Measurements from ENCODE around the gene NFXL1.
A peak's percentile ranks its signal among the peaks of the same experiment; 100 is the strongest.
"Not testable (repeated sequence)": the region's sequence is repeated elsewhere in the genome, so short reads cannot be mapped to it uniquely, and the experiment has no call there.

NFXL1 gene

DNA sequence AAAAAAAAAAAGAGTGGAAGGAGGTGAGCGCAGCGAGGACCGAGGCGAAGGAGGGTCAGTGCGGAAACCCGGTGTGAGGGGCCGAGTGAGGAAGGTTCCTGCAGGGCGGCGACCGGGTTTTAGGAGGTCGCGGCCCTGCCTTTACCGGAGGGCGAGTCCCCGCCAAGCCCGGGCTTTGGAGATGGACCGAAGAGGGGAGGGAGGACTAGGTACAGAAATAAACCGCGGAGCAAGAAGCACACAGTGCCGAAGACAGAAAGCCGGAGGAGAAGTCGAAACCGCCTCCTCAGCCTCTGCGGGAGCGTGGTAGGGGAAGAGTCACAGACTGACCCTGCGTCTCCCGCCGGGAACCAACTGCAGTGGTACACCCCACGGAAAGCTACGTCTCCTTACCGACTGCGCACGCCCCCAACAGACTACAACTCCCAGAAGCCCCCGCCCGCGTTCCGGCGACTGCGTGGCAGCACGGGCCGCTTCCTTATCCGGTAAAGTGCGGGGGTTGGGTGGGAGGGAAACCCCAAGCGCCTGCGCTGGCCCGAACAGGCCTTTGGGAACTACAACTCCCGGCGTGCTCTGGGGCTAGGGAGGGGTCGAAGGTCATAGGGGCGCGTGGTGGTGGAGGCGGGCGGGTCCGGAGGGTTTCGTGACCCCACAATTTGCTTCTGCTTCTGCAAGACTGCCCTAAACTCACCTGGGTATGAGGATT is at the start of gene NFXL1:
Gene NFXL1, minus strand, starts transcription at position 364 of the 706 bp plus-strand sequence. CDS start 380 bp downstream, outside the sequence.
- peak; percentile 93 for DNase-seq

DNA sequence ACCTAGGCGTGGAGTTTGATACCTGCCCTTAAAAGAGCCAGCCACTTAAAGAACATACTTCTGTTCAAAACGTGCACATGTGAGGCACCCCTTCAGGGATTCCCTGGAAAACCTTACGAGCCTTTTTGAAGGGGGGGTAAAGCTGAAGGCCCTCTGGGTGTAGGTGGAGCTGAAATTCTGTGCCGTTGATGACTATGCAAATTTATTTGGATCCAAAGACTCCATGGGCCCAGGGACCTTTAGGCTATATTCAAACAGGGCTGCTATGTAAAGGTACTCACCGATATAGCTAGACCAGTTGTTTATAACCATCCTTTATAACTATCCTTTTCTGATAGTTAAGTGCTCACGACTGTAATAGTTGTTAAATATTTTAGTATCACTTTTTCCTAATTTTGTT is 40.3 kb upstream of the NFXL1 start:
- no peak for DNase-seq

DNA sequence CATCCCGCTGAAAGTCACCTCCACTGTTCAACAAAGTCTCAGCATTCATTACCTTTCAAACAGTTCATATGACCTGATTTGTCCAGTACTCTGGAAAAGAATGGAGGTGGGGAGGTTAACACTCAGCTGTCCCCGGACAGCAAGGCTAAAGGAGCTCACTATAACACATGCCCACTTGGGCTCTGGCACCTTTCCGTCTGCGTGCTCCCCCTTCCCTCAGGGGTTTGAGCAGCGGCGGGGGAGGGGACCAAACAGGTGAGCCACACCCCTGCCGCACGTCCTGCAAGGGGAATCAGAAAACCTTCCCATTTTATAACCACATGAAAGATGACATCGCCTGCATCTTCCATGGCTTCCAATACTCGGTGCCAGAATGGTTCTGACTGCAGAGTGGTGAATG is 39.9 kb upstream of the NFXL1 start:
- DNase-seq = no peak

DNA sequence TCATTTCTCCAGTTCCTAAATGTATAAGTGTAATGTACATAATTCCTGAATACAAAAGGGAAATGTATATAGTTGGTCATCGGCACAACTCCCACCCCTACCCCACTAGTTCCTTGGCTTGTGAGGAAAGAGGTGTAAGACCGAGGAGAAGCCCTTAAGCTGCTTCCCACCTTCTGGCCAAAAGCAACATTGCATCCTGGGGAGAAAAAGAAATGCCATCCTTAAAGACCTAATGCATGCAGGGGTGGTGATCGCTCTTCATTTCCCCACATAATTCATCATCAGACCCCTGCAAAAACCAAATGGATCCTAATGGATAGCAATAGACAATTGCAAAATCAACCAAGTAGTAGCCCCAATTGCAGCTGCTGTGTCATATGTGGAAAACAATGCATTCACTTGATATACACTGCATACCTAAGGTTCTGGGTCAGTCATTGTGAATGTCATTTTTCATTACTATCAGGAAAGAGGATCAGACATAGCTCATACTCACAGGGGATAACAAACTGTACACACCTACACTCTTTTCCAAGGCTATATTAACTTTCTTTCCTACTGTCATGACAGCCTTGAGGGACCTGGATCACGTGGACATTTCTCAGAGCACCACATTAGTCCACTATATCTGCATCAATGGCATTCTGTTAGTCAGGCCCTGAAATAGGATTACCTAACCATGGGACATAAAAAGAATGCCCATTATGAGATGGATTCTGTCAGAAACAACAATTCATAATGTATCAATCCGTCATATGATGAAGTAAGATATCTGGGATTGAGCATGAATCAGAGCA is 31.7 kb upstream of the NFXL1 start:
- no peak for DNase-seq

DNA sequence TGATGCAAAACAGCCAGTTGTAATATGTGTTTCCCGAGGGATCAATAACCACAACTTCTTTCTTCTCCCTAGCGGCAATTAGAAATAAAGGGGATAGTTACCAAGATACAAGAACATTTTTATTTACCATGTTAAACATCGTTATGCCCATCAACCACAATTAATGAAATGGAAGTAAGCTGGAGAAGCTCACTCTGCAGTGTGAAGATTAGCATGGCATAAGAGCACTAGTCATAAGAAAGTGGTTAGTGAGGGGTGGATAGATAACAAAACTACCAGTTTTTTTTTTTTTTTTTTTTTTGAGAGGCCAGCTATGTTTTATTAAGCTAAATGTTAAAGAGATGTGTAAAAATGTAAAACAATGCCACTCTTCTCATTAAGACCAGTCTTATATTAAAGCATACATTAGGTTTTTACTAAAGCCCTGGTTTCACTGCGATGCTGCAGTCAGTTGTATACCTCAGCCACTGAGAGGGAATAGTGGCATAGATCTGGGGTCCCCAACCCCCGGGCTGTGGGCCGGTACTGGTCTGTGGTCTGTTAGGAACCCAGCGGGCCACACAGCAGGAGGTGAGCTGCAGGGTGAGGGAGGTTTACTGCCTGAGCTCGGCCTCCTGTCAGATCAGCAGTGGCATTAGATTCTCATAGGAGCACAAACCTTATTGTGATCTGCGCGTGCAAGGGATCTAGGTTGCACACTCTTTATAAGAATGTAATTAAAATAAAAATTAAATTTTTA is 27.9 kb upstream of the NFXL1 start:
- no peak for DNase-seq

DNA sequence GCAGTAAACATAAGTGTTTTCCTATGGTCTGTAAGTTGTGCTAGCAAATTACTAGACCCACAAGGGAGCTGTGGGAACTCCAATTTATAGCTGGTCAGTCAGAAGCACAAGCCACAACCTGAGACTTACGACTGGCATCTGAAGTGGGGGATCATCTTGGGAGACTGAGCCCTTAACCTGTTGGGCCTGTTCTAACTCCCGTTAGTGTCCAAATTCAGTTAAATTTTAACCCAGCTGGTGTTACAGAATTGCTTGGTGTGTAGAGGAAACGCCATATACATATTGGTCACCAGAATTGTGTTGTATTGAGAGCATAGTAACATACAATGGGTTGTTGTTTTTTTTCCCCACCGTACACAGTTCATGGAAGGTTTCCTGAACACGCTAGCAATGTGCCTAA is 25.1 kb upstream of the NFXL1 start:
- no peak for DNase-seq

DNA sequence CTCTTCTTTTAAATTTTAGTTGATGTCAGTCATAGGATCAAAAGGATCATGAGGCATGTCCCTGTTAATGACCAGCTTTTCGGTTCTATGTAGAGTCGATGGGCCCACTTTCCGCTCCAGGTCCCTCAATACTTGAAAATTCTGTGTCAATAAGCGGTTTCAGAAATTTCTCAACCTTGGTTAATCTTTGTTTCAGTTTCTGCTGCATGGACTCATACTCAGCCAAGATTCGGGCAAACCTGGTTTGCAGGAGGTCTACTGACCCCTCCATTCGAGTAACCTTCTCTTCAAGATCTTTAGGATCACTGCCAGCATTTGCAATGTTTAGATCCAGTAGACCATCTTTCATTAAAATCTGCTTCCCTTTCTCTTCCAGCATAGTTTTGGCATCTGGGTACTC is 22.0 kb upstream of the NFXL1 start:
- no peak for DNase-seq

DNA sequence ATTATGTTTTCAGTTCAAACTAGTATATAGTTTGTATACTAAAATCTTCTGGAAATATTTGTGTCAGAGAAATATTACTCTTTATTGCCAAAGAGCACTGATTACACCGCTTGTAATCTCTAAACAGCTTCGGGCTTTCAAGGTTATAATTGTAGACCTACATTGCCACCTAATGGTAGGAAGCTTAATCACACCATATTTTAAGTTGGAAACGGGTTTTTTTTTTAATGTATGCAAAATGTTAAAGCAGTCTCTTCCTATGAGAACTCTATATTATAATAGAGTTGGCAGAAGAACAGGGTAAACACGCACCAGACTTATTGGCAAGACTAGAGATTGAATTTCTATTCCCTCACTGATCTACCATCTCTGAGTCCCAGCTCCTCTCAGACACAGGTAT is 19.5 kb upstream of the NFXL1 start:
- DNase-seq = no peak

DNA sequence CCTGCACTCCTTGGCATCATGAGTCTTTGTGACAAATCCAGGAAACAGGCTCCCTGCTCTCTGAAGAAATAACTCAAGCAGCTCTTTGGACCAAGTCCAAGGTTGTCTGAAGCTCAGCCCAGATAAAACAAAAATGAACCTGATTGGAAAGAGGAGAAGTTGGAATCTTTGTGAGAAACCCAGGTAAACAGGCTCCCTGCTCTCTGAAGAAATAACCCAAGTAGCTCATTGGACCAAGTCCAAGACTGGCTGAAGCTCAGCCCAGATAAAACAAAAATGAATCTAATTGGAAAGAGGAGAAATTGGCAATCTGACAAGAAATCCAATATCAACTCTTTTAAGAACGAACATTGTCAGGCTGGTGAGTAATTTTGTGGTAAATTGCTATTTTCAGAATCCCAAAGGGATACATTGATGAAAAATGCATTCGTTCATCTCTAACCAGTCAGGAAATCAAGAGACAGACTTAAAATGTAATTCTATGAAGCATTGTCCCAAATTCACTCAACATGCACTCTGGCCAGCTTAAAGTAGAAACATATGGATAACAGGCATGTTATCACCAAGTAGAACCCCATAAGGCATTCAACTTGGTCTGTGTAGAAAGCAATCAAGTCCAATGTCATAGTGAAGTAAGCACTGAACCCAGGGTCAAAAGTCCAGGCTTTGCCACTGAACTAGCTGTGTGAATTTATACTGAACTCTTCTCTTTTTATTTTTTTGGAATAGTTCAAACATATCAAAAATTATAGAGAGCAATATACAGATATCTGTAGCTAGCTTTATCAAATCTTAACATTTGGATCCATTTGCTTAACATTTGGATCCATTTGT is 16.8 kb upstream of the NFXL1 start:
- DNase-seq = no peak

DNA sequence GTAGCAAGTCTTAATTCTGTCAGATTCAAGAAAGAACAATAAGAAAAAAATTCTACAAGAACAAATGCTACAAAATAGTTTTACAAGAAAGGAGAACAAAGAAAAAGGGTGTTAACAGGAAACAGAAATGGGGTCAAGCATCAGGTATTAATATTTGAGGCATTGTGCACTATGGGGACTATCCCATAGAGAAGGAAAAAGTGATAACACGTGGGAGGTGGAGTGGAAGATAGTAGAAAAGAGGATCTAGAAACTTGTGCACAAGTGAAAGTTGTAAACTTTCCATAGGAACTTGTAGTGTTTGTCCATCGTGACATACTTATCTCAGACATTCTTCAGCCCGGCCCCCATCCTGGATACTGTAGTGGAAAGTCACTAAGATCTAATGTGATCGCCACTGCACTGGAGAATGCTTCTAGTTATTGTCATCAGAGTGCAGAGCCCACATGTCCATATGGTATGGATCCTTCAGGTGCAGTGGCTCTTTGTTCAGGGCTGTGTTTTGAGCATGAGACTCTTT is 15.4 kb upstream of the NFXL1 start:
- no peak for DNase-seq

DNA sequence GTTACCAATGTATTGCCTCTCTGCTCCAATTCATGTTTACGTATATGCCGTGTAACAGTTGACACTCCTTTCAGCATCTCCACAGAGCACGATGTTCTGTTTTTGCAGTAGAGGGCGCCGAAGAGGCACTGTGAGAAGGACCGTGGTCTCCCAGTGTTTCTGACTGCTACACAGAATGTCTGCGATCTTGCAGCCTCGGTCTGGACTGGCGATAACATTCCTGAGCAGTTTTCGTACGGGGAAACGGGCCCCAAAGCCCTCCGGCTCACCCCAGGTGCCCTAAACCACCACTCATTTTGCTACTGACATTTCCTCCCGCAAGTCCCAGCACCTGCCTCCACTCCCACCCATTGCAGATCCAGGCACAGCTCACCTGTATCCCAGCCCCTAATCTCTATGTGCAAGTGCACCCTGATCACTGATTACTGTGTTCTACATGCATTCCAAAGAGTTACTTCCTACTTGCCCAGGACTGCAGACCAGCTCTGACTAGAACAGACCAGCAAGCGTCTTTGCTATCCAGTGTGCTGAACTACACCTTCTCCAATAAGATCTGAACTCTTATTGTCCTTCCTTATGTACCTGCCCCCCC is 12.4 kb upstream of the NFXL1 start:
- DNase-seq = peak; percentile 34

DNA sequence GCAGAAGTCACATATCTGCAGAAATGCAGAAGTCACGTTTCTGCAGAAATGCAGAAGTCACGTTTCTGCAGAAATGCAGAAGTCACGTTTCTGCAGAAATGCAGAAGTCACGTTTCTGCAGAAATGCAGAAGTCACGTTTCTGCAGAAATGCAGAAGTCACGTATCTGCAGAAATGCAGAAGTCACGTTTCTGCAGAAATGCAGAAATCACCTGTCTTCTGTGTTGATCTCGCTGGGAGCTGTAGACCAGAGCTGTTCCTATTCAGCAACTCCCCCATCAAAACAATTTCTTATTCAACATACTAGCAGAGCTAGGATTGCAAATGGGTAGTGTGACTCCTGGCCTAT is 8.9 kb upstream of the NFXL1 start:
- not testable (repeated sequence) for DNase-seq

DNA sequence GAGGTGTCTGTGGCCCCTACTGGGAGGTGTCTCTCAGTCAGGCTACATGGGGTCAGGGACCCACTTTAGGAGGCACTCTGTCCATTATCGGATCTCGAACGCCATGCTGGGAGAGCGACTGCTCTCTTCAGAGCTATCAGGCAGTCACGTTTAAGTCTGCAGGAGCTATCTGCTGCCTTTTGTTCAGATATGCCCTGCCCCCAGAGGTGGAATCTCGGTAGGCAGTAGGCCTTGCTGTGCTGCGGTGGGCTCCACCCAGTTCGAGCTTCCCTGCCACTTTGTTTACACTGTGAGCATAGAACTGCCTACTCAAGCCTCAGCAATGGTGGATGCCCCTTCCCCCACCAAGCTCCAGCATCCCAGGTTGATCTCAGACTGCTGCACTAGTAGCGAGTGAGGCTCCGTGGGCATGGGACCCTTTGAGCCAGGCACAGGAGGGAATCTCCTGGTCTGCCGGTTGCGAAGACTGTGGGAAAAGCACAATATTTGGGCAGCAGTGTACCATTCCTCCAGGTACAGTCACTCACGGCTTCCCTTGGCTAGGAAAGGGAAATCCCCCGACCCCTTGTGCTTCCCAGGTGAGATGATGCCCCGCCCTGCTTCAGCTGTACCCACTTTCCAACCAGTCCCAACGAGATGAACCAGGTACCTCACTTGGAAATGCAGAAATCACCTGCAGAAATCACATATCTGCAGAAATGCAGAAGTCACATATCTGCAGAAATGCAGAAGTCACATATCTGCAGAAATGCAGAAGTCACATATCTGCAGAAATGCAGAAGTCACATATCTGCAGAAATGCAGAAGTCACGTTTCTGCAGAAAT is 8.3 kb upstream of the NFXL1 start:
- not testable (repeated sequence) for DNase-seq

DNA sequence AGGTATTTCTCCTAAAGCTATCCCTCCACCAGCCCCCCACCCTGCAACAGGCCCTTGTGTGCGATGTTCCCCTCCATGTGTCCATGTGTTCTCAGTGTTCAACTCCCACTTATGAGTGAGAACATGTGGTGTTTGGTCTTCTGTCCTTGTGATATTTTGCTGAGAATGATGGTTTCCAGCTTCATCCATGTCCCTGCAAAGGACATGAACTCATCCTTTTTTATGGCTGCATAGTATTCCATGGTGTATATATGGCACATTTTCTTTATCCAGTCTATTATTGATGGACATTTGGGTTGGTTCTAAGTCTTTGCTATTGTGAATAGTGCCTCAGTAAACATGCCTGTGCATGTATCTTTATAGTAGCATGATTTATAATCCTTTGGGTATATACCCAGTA is 2.8 kb upstream of the NFXL1 start:
- DNase-seq = not testable (repeated sequence)

DNA sequence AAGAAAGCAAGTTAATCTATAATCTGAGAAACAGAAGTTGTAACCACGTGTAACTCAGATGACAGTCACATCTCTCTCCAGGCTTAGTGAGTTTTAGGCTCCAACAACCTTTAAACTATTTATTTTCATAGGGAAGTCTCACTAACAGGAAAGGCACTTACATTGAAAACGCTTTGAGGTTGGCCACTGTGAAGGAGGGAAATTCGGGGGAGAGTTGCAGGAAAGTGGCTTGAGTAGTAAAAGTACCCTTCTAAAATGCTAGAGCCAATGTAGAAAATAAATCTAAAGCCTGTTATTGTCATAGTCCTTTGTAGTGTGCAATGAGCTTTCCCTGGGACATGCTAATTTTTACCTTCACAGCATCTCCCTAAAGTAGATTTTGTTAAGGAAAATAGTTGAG is 995 bp upstream of the NFXL1 start:
- no peak for DNase-seq

DNA sequence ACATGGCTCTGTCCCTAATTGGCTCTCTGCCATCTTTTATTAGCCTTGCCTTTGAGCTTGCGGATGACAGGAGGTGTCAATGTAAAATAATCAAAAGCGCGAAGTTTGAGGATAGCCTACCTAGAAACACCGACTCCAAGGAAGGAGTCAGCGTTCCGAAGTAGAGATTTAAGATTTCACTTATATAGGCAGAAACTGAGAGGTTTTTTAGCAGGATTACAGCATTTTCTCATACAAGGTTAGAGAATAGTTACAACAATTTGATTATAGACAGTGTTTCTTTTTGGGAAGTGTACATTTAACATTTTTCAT is 499 bp upstream of the NFXL1 start:
- no peak for DNase-seq

DNA sequence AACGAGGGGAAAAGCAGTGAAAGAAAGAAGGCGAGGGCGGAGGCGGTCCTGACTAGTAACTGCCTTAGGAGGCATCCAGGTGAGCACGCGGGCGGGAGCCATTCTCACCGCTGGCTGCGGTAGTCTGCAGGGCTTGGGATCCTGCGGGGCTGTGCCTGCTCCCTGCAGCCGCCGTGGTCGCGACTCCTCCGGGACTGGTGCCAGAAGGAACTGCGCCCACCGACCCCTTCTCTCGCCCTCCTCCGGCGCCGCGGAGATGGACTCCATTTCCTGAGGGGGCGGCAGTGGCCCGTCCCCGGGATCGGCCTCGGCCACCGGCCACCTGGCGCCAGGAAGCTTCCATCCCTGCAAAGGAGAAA is 543 bp downstream of the NFXL1 start:
- DNase-seq = peak; percentile 37

DNA sequence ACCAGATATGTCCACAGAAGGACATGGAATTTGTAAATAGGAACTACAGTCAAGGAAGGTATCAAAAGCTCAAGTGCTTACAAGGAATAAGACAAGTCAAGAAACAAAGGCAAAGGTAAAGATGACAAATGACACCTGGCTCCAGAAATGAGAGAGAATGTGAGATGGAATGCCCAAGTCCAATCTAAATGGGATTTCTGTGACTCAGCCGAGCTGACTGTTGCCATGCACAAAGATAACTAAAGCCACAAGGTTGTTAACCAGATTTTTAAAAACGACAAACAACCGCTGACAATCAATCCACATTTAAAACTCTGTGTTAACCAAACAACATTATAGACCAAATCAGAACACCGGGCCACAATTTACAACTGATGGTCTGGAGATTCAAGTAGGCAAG is 1.1 kb downstream of the NFXL1 start:
- DNase-seq = no peak

DNA sequence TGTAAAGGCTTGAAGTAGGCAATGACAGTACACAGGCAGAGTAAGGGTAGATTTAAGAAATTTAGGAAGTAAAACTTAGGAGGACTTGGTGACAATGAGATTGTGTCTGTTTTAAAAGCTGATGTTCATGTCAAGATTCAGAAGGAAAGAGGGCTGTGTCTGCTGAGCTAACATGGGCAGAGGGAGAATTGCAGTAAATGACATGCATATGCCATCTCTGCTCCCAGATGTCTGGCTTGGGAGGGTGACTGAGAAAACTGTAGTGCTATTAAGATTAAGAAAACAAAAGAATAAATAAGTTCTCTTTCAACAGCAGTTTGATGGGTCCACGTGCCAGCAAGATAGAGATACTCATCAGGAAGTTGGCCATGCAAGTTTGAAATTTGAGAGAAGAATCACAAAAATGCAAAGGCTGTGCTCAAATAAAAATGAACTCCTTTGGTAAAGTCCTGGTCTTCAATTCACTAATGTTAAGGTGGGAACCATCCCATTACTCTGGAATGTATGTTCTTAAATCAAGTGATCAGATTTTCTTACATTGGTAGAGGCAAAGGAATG is 7.2 kb downstream of the NFXL1 start:
- no peak for DNase-seq

DNA sequence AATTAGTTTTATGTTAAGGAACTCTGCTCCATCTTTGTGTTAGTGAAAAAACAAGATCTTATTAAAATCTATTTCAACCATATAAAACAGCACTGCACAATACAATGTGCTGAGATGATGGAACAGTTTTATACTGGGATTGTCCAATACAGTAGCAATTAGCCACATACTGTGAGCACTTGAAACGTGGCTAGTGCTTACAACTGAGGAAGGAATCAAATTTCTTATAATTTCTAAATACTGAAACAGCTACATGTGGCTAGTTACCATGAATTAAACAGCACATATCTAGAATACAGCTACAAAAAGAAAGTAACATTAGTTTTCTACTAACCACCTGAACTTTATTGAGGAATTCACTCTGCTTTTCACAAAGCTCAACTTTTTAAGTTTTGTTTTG is 14.7 kb downstream of the NFXL1 start:
- DNase-seq = no peak

DNA sequence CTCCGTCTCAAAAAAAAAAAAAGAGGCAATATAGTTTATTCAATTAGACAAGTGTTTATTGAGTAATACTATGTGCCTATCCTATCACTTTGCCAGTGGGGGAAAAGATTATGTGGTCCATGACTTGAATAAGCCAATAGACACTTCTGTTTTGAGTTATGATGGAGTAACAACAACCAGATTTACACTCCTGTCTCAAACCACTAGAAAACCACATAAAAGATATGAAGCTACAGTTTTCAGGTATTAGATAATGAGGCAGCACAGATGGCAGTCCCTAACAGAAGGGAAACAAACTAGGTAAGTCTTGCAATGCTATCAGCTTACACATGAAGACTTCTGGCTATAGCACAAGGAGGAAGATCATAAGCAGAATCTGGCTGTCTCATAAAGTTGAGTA is 22.5 kb downstream of the NFXL1 start:
- DNase-seq = no peak
